GM19328 (cell line): ENCODE measurements around the gene SEMA3F.

Experiments
- ATAC-seq: cut with Tn5 transposase; IDR thresholded peaks from one replicate; pipeline ENCODE4 v1.9.1; 2021; ENCODE audit warnings: mild to moderate bottlenecking, moderate library complexity; ENCODE audit not compliant: unreplicated experiment

SEMA3F gene

GRCh38 chr3:50190936-50191660, 36.0 kb downstream of the SEMA3F start, which contains the start of gene GNAT1:
GNAT1 (plus strand) TSS chr3:50191610; CDS start chr3:50191726, 116 bp downstream.
- no peak for ATAC-seq

GRCh38 chr3:50192124-50192523, 37.0 kb downstream of the SEMA3F start:
- ATAC-seq, result no peak

- ATAC-seq, result no peak
These were observed 37.6 kb downstream of the SEMA3F start for GRCh38 chr3:50192689-50193141.

- ATAC-seq, result no peak
These were observed 38.2 kb downstream of the SEMA3F start for GRCh38 chr3:50193286-50193685.

- no peak for ATAC-seq
These were observed 38.6 kb downstream of the SEMA3F start for GRCh38 chr3:50193746-50194127.

GRCh38 chr3:50194128-50194902, 39.2 kb downstream of the SEMA3F start:
- no peak for ATAC-seq

- ATAC-seq, result no peak
These were observed 39.9 kb downstream of the SEMA3F start for GRCh38 chr3:50194903-50195500.

- ATAC-seq, result no peak
These were observed 40.6 kb downstream of the SEMA3F start for GRCh38 chr3:50195501-50196252.

- no peak for ATAC-seq
These were observed 41.2 kb downstream of the SEMA3F start for GRCh38 chr3:50196253-50196801.

GRCh38 chr3:50201573-50202315, 46.6 kb downstream of the SEMA3F start:
- ATAC-seq, result no peak

- no peak for ATAC-seq
These were observed 47.4 kb downstream of the SEMA3F start for GRCh38 chr3:50202353-50203112.

GRCh38 chr3:50203113-50203808, 48.1 kb downstream of the SEMA3F start:
- no peak for ATAC-seq

- ATAC-seq, result no peak
These were observed 49.0 kb downstream of the SEMA3F start for GRCh38 chr3:50203809-50204803.

GRCh38 chr3:50204804-50205412, 49.8 kb downstream of the SEMA3F start, which contains the start of gene SLC38A3:
SLC38A3 (plus strand) TSS chr3:50205271; CDS start chr3:50214200, 8,929 bp downstream.
- no peak for ATAC-seq

- no peak for ATAC-seq
These were observed 50.5 kb downstream of the SEMA3F start for GRCh38 chr3:50205413-50206276.
